Prostate gland (tissue), 2 donors: ENCODE data around the gene CAV1.

Experiments
- POLR2A ChIP-seq: fragments of 450-650 bp; IDR thresholded peaks from one replicate; pipeline ENCODE4 v1.6.1; 2016; ENCODE audit warnings: antibody characterized with exemption, mild to moderate bottlenecking
- TF ChIP-seq, protein P1 (sequence below), 4 experiments: fragments of 200-600 bp in 2 of 4; fragments of 450-650 bp in 2 of 4; sonication (generic) in 2 of 4; IDR thresholded peaks; 1 replicate in 3 of 4; 2 replicates in 1 of 4; pipeline ENCODE4 v1.5.1; 2016 to 2019; ENCODE audit warnings: antibody characterized with exemption in 4 of 4, mild to moderate bottlenecking in 2 of 4, moderate library complexity in 2 of 4

DNA sequence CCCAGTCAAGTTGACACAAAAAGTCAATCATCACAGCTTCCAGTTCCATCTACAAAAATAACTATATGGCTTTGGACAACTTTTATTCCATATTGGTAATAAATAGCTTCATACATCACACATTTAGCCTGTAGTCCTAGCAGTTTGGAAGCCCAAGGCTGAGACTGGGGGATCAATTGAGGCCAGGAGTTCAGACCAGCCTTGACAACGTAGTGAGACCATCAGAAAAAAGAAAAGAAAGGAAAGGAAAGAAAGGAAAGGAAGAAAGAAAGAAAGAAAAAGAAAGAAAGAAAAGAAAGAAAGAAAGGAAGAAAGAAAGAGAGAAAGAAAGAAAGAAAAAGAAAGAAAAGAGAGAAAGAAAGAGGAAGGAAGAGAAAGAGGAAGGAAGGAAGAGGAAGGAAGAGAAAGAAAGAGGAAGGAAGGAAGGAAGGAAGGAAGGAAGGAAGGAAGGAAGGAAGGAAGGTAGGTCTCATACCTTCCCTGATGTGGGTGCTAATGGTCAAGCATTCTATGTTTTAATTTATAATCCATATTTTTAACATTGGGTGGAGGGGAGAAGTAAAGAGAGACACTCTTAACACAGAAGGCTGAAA, 37.8 kb downstream of the CAV1 start:
- no peak for TF ChIP-seq POLR2A
- TF ChIP-seq, protein P1, sequence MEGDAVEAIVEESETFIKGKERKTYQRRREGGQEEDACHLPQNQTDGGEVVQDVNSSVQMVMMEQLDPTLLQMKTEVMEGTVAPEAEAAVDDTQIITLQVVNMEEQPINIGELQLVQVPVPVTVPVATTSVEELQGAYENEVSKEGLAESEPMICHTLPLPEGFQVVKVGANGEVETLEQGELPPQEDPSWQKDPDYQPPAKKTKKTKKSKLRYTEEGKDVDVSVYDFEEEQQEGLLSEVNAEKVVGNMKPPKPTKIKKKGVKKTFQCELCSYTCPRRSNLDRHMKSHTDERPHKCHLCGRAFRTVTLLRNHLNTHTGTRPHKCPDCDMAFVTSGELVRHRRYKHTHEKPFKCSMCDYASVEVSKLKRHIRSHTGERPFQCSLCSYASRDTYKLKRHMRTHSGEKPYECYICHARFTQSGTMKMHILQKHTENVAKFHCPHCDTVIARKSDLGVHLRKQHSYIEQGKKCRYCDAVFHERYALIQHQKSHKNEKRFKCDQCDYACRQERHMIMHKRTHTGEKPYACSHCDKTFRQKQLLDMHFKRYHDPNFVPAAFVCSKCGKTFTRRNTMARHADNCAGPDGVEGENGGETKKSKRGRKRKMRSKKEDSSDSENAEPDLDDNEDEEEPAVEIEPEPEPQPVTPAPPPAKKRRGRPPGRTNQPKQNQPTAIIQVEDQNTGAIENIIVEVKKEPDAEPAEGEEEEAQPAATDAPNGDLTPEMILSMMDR (IDR thresholded peaks at IDR 0.05): no peak
